Muscle of leg (tissue), 11 donors: ENCODE measurements around the gene ZNF346. TPM values are rescaled to one million over a fixed set of nuclear protein-coding genes. Genes with fewer than 3 reads are reported as not detected.

Source experiments
- DNase-seq: peaks from one replicate; pipeline ENCODE4 v3.0.0; 2013
- H3K27ac ChIP-seq: one replicate; pipeline ENCODE4 v1.5.1; 2013; ENCODE audit warnings: mild to moderate bottlenecking, low read length, control low read depth
- H3K27me3 ChIP-seq: one replicate; pipeline ENCODE4 v1.6.1; 2013; ENCODE audit warnings: low read length; ENCODE audit not compliant: control insufficient read depth, insufficient read depth
- H3K36me3 ChIP-seq: one replicate; pipeline ENCODE4 v1.6.1; 2013; ENCODE audit warnings: low read length; ENCODE audit not compliant: control insufficient read depth, insufficient read depth
- H3K4me1 ChIP-seq: one replicate; pipeline ENCODE4 v1.6.1; 2013; ENCODE audit warnings: low read length; ENCODE audit not compliant: control insufficient read depth, insufficient read depth
- H3K4me3 ChIP-seq: one replicate; pipeline ENCODE4 v1.5.1; 2013; ENCODE audit warnings: low read length, control low read depth
- H3K9me3 ChIP-seq: replicated peaks from 2 replicates; pipeline ENCODE4 v1.6.1; 2013; ENCODE audit warnings: low read depth, low read length; ENCODE audit not compliant: control insufficient read depth
- WGBS: methylation state at CpG from one replicate; pipeline ENCODE4 v1.1.5; 2013; ENCODE audit warnings: missing lambda C conversion rate; ENCODE audit not compliant: insufficient coverage; 5-methylcytosine and 5-hydroxymethylcytosine counted together
- polyA plus RNA-seq, 8 donors: library from polyadenylated mRNA; unstranded; fragments of 120-200 nt; gene quantifications; one replicate each; pipeline versions ENCODE4 v1.2.1 to v1.2.3, GENCODE V29; 2013; ENCODE audit warnings: inconsistent platforms in 1 of 8, low replicate concordance in 1 of 8; ENCODE audit not compliant: insufficient read length in 8 of 8, insufficient read depth in 1 of 8
- total RNA-seq: library from RNA; stranded (reverse); fragments of 120-200 nt; gene quantifications from one replicate; pipeline ENCODE4 v1.2.4, GENCODE V29; 2013

Gene ZNF346
- total and polyA plus RNA-seq, 9 donors: 12.4 to 17.1 (median 14.5) TPM

DNA sequence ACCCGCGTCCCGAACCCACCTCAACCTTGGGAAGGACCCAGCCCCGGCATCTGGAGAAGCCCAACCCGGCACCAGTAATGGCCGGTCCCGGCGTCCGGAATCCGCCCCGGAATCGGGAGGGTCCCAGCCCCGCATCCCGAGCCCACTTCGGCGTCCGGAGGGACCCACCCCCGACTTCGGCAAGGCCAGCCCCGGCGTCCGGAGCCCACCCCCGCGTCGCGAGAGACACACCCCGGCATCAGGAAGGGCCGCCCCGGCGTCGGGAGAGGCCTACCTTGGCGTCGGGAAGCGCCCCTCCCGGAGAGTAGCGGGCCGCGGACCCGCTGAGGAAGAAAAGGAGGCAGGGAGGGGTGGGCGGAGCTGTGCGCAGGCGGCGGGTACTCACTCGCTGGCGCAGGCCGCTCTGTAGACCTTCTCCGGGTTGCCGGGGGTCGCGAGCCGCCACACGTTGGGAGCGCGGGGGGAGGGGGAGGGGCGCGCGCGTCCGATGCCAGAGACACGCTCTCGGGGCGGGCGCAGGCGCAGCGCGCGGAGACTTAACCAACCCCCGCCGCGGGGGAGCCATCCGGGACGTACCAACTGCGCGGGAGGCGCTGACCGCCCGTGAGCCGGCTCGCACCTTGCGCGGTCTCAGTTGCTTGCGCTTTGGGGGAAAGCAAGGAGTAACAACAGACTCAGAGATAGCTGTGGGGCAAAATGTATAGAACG is 16.1 kb upstream of the ZNF346 start, which contains the start of gene UIMC1:
TSS of gene UIMC1 (minus strand) at position 515 of the 708 bp plus-strand sequence. CDS start 24,164 bp downstream, outside the sequence.
- under 1% methylated on average over 79 of the region's 83 CpGs for WGBS
- Histone ChIP-seq H3K4me3 (peak within 1 kb of the TSS; percentile 90), H3K9me3 (no peaks in the 10 kb centered on the region), H3K36me3 (no peaks in the 10 kb centered on the region), H3K27me3 (no peaks in the 10 kb centered on the region), H3K27ac (peak within 1 kb of the TSS; percentile 97), H3K4me1 (peaks cover 8% of the 10 kb centered on the region)
- DNase-seq: peak; percentile 95

DNA sequence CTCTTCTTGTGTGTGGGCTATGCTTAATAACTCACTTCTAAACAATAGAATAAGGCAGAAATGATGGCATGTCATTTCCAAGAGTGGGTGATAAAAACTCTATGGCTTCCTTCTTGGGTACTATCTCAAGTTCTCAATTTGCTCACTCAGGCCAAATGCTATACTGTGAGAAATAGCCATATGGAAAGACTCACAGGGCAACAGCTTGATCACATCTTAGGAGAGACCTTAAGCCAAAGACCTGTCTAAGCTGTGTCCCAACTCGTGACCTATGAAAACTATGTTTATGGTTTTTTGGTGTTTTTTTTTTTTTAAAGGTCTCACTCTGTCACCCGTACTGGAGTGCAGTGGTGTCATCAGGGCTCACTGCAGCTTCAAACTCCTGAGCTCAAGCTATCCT is 13.8 kb upstream of the ZNF346 start:
- Histone ChIP-seq H3K4me3 (no peak overlapping the region), H3K27me3 (no peaks in the 10 kb centered on the region), H3K36me3 (no peaks in the 10 kb centered on the region), H3K9me3 (no peaks in the 10 kb centered on the region), H3K4me1 (peaks cover 10% of the 10 kb centered on the region), H3K27ac (no peak overlapping the region)
- WGBS: 80% methylated on average over 1 of the region's 2 CpGs
- DNase-seq: no peak

- no peaks in the 10 kb centered on the region for H3K36me3 ChIP-seq
- H3K27me3 ChIP-seq: no peaks in the 10 kb centered on the region
- H3K4me3 ChIP-seq: no peak overlapping the region
- no CpG with 5 or more reads among the region's 4 CpGs for WGBS
- H3K4me1 ChIP-seq: peaks cover 7% of the 10 kb centered on the region
- H3K27ac ChIP-seq: no peak overlapping the region
- H3K9me3 ChIP-seq: no peaks in the 10 kb centered on the region
- DNase-seq: no peak
These were observed 12.3 kb upstream of the ZNF346 start for GRCh38 chr5:177010153-177010552.

GRCh38 chr5:177015156-177015555 is 7.3 kb upstream of the ZNF346 start:
- WGBS: 69% methylated on average over 2 of the region's 4 CpGs
- Histone ChIP-seq H3K36me3 (no peaks in the 10 kb centered on the region), H3K4me3 (no peak overlapping the region), H3K9me3 (no peaks in the 10 kb centered on the region), H3K27ac (no peak overlapping the region), H3K27me3 (no peaks in the 10 kb centered on the region), H3K4me1 (peaks cover 3% of the 10 kb centered on the region)
- DNase-seq: no peak

- H3K9me3 ChIP-seq: no peaks in the 10 kb centered on the region
- WGBS: no CpG with 5 or more reads among the region's 2 CpGs
These were observed 4.2 kb upstream of the ZNF346 start for GRCh38 chr5:177018341-177018740.

GRCh38 chr5:177020033-177020432 is 2.5 kb upstream of the ZNF346 start:
- WGBS: 96% methylated on average over 2 of the region's 2 CpGs
- Histone ChIP-seq H3K36me3 (no peaks in the 10 kb centered on the region), H3K27me3 (no peaks in the 10 kb centered on the region)

More at GRCh38 chr5:177018341-177018740, 4.2 kb upstream of the ZNF346 start:
- DNase-seq: peak; percentile 43
- Histone ChIP-seq H3K36me3 (no peaks in the 10 kb centered on the region), H3K27me3 (no peaks in the 10 kb centered on the region), H3K4me3 (no peak overlapping the region), H3K4me1 (peaks cover 13% of the 10 kb centered on the region), H3K27ac (peak overlapping the region; percentile 29)

GRCh38 chr5:177023303-177023664 is 788 bp downstream of the ZNF346 start:
- WGBS: 20% methylated on average over 6 of the region's 6 CpGs
- Histone ChIP-seq H3K27ac (peak overlapping the region; percentile 76), H3K36me3 (peaks cover 2% of the 10 kb centered on the region), H3K4me1 (peaks cover 14% of the 10 kb centered on the region), H3K27me3 (no peaks in the 10 kb centered on the region), H3K9me3 (no peaks in the 10 kb centered on the region), H3K4me3 (peak overlapping the region; percentile 89)
- DNase-seq: peak; percentile 18

More at GRCh38 chr5:177020033-177020432, 2.5 kb upstream of the ZNF346 start:
- Histone ChIP-seq H3K4me1 (peaks cover 14% of the 10 kb centered on the region), H3K4me3 (no peak overlapping the region), H3K27ac (no peak overlapping the region), H3K9me3 (no peaks in the 10 kb centered on the region)
- no peak for DNase-seq

- DNase-seq: no peak
- H3K36me3 ChIP-seq: peaks cover 8% of the 10 kb centered on the region
- no peak overlapping the region for H3K27ac ChIP-seq
- H3K4me1 ChIP-seq: peaks cover 14% of the 10 kb centered on the region
- 100% methylated on average over 1 of the region's 1 CpG for WGBS
- H3K4me3 ChIP-seq: no peak overlapping the region
- H3K9me3 ChIP-seq: no peaks in the 10 kb centered on the region
- H3K27me3 ChIP-seq: no peaks in the 10 kb centered on the region
These were observed 2.1 kb downstream of the ZNF346 start for GRCh38 chr5:177024559-177024958.

DNA sequence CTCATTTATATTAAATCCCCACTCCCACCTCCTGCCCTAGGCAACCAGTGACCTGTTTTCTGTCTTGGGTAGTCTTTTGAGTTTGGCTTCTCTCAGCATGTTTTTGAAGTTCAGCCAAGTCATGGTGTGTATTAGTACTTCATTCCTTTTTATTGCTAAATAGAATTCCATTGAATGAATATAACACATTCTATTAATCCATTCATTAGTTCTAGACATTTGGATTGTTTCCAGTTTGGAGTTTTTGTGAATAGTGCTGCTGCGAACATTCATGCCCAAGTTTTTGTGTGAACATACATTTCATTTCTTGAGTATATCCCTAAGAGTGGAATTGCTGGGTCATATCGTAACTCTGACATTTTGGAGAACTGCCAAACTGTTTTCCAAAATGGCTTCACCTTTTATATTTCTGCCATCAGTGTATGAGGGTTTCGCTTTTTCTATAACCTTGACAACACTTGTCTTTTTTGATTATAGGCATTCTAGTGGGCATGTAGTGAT is 2.7 kb downstream of the ZNF346 start:
- no peak for DNase-seq
- no peak overlapping the region for H3K4me3 ChIP-seq
- H3K36me3 ChIP-seq: peaks cover 10% of the 10 kb centered on the region
- no peak overlapping the region for H3K27ac ChIP-seq
- H3K9me3 ChIP-seq: no peaks in the 10 kb centered on the region
- no peaks in the 10 kb centered on the region for H3K27me3 ChIP-seq
- peaks cover 14% of the 10 kb centered on the region for H3K4me1 ChIP-seq
- WGBS: no CpG with 5 or more reads among the region's 3 CpGs

GRCh38 chr5:177027665-177028064 is 5.2 kb downstream of the ZNF346 start:
- no peak for DNase-seq
- Histone ChIP-seq H3K9me3 (peaks cover 3% of the 10 kb centered on the region), H3K36me3 (peaks cover 11% of the 10 kb centered on the region), H3K4me3 (no peak overlapping the region), H3K27me3 (no peaks in the 10 kb centered on the region), H3K27ac (no peak overlapping the region), H3K4me1 (peaks cover 7% of the 10 kb centered on the region)
- WGBS: no CpG with 5 or more reads among the region's 2 CpGs
